Effector CD8-positive, alpha-beta T cell (primary cell): ENCODE measurements around the gene F13A1.

ENCODE experiments used
- DNase-seq: peaks from one replicate; lab custom pipeline; 2025; lab: John Stamatoyannopoulos, UW
- total RNA-seq, 4 experiments: gene quantifications; one replicate each; lab custom pipeline; 2026; lab: John Stamatoyannopoulos, UW

Gene F13A1
- 0 to 0.09 (median 0) reads per million in 4 experiments for total RNA-seq

- no peak for DNase-seq
These were observed at the start of gene F13A1 for GRCh38 chr6:6319952-6320811. TSS of gene F13A1 (minus strand) at chr6:6320662. CDS start at chr6:6318664, 1,998 bp downstream.

DNA sequence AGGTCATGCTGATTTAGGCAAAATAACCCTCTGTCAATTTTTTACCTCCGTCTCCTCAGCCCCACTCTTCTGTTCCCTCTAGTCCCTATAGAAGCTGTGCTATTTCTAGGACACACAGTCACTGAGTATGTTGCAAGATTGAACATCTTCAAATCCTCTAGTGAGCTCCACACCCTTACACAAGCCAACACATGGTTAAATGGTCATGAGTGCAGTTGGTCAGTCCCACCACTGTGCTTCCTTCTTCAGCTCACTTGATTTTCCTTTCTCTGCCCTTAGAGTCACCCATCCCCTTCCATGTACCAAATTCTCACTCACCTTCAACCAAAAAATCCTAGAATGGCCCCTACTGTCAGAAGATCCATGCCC, 48.2 kb upstream of the F13A1 start:
- DNase-seq, result no peak

DNA sequence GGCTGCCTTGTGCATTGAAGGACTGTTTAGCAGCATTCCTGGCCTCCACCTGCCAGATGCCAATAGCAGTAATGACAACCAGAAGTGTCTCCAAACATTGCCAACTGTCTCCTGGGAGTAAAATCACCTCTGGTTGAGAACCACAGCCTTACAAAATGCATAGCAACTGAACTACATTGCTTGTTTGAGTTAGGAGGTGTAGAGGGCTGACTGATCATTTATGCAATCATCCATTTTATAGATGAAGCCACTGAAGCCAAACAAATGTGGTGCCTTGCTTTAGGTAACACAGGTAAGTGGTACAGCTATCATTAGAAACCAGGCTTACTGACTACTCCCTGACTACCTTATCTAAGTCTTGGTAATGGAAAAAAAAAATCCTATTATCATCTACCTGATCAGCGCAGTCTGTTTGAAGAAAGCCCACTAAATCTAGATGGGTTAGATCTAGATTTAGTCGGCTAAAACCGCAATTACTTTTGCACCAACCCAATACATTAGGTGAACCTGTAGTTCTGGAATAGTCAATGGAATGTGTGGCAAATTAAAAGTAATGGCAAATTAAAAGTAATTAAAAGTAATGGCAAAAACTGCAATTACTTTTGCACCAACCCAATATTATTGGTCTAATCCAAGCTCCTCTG, 47.7 kb upstream of the F13A1 start:
- no peak for DNase-seq

GRCh38 chr6:6366803-6367202, 46.3 kb upstream of the F13A1 start:
- no peak for DNase-seq

DNA sequence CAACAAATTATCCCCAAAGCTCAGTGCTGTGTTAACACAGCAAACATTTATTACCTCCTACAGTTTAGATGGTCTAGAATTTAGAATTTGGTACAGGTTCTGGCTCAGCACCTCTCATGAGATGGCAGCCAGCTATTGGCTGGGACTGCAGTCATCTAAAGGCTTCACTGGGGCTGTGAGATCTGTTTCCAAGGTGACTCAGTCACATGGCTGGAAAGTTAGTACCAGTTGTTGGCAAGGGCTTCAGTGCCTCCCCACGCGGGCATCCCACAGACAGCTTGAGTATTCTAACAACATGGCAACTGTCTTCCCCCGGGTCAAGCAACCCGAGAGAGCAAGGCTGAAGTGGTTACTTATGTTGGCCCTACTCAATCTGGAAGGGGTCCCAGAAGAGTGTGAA, 44.8 kb upstream of the F13A1 start:
- DNase-seq, result no peak

DNA sequence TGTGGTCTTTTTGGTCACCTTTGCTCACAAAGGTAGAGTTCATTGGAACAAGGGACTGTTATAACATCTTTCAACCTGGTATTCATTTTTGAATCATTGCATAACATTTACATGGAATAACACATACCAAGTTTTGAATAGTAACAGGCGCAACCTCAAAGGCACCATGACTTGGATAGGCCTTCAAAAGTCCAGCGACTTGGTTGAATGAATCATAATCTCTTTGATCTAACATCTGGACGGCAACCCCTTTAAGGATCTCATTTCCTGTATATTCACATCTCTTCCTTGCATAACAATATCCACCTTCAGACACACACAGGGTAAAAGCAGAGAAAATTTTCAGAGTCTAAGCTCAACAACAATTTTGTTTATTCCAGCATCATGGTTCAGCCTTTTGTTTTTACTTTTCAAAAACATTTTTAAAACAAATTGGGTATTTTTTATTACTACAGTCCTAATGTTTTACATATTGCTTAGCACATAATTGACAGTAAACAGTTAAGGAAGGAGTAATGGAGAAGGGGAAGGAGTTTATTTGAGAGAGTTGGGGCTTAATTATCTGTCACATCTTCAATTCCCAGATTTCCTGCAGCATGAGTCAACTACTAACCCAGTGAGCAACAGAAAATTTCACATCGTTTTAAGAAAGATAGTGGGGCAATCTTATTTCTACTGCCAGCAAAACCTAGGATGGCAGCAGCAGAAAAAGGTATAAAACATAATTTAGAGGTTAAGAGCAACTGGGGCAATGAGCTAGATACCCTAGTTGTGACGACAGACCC, 41.8 kb upstream of the F13A1 start:
- DNase-seq, result no peak

DNA sequence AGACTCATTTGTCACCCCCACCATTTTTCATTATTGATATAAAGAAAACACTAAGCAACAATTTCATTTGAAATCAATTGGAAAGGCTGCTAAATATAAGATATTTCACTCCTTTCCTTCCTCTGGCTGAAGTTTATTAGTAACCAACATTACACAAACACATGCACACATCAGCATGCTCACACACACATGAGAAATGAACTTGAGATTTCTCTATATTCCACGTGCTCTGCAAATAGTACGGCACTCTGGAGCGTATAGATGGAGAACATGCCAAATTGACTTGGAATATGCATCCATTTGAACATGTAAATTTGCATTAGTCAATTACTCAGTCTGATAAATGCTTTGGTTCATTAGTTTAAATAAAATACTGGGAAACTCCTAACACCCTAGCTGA, 37.1 kb upstream of the F13A1 start:
- no peak for DNase-seq

- DNase-seq, result no peak
These were observed 36.6 kb upstream of the F13A1 start for GRCh38 chr6:6357032-6357431.

DNA sequence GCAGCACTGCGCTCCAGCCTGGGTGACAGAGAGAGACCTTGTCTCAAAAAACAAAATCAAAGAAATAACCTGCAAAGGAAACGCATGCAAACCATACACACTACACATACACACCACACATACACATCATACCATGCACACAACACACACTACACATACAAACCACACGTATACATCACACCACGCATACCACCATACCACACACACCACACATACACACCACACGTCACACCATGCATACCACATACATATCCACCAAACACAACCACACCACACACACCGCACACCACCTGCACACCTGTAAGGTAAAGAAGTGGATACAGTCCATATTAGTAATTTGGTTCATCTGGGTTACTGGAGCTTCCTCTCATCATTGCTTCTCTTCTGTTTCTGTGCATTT, 32.3 kb upstream of the F13A1 start:
- DNase-seq, result no peak

DNA sequence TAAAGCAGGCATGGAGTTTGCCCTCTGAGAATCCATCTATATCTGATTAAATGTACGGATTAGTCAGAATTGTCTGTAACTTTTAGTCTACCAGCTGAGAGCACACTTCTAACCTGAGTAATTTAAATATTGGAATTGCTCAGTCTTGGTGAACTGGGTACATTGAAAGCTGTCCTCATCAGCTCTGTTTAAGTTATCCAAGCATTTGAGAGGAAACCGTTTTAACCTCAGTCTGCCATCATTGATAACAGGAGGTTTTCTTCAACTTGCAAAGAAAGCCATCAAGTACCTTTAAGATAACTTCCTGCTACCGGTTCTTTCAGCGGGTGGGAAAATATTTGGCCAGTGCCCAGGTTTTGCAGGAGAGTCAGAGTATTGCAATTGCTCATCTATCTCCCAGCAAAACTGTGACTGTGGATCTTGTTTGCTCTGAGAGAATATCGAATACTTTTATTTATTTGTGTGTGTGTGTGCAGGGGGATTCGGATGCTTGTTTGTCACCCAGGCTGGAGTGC, 31.1 kb upstream of the F13A1 start:
- no peak for DNase-seq

DNA sequence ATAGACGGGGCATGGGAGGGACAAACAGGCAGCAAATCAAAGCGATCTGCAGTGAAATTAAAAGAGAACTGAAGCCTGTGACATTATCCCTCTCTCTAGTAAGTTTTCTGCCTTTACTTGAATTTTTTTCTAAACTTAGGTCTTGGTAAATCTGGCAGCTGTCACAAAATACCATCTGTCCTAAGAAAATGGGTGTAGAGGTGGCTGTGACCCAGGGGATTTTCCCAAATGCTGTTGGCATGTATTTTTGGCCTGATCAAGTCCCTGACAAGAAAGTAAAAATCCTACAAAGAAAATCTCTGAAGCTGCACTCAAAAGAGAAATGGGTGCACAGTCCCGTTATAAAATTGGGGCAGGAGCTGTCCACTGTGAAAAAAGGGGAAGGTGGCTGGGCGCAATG, 30.2 kb upstream of the F13A1 start:
- DNase-seq, result no peak

GRCh38 chr6:6348256-6348655, 27.8 kb upstream of the F13A1 start:
- no peak for DNase-seq

- DNase-seq, result no peak
These were observed 26.1 kb upstream of the F13A1 start for GRCh38 chr6:6346427-6347023.

GRCh38 chr6:6333501-6333900, 13.0 kb upstream of the F13A1 start:
- no peak for DNase-seq

GRCh38 chr6:6332811-6333244, 12.4 kb upstream of the F13A1 start:
- DNase-seq, result no peak

DNA sequence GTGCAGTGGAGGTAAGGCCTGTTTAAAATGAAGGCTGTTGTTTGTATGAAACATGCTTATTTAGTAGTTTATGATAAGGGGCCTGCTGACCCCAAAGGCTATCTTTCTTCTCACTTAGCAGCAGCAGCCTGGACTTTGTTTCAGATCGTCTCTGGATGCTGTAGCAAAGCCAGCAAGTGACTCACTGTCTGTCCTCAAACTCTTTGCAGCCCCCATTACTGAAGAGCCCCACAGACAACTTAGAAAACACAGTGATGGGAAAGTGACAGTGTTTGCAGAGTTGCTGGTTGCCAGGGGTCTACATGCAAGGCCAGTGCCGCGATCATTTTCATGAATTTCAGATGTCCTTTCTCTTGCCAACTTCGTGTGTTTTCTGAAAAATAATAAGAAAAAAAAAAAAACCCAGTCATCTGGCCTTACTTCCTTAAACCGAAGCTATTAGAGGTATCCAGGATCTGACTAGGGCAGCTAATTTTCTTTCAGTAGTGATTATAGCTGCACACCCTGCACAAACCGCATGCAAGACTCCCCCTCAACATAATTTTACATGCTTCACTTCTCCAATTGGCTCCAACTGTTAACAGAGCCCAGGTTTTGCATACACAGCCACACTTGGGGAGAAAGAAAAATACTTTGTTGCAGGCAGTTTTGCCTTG, 11.6 kb upstream of the F13A1 start:
- DNase-seq, result no peak

DNA sequence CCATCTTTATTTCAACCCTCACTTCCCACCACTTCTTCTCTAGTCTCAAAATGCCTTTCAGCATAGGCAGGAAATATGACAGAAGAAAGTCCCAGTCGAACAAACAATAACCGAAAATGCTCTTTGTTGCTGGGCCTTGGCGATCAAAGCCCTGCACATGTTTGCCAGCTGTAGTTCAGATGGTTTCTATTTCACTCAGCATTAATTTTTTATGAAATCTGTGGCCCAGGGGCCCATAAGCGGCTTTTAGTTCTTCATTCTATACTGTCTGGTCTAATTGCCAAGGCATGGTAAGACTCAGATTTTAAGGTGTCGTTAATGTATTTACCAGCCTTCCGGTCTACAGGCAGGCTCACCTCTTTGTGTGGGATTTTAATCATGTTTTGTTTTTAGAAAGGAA, 10.9 kb upstream of the F13A1 start:
- DNase-seq, result no peak

GRCh38 chr6:6330407-6330806, 9.9 kb upstream of the F13A1 start:
- DNase-seq, result no peak

DNA sequence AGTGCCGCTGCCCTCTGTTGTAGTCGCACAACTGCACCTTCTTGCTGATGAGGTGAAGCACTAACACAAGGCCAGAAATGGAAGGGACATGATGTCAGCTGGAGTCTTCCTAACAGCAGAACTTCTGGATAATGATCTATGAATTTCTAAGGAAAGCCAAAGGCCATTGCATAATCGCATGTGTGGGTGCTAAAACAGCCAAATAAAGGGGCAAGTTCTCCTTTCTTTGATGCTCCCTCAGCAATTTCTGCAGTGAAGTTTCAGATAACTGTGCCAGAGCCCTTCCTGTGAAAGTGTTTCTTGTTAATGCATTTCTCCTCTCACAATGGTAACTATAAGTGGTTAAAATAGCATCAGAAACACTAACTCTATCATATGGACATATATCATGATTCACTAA, 8.0 kb upstream of the F13A1 start:
- DNase-seq, result no peak

DNA sequence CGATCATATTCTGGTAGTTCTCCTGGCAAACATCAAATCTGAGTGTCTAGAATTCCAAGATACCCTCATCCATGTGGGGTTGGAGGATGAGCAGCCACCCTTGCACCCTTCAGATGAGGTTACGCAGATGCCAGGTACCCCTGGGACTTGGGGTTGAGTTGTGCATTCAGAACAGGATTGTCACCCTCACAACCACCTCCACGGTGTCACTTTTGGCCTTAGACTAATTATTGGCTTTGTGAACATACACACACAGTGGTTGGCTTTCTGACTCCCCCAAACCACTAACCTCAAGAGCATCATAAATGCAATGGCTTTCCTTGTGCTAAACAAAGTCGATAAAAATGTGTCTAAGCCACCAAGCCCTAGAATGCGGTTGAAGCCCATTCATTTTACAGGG, 2.9 kb upstream of the F13A1 start:
- no peak for DNase-seq

- DNase-seq, result no peak
These were observed 439 bp upstream of the F13A1 start for GRCh38 chr6:6320901-6321300.
